NCI-H2196 (cell line): Measurements from ENCODE around the gene CAPN3.
"Not testable (repeated sequence)": the region's sequence is repeated elsewhere in the genome, so short reads cannot be mapped to it uniquely, and the experiment has no call there.

Experiments
- DNase-seq: peaks from one replicate; lab custom pipeline; 2025; ENCODE audit not compliant: unreplicated experiment; lab: John Stamatoyannopoulos, UW

Gene CAPN3

DNA sequence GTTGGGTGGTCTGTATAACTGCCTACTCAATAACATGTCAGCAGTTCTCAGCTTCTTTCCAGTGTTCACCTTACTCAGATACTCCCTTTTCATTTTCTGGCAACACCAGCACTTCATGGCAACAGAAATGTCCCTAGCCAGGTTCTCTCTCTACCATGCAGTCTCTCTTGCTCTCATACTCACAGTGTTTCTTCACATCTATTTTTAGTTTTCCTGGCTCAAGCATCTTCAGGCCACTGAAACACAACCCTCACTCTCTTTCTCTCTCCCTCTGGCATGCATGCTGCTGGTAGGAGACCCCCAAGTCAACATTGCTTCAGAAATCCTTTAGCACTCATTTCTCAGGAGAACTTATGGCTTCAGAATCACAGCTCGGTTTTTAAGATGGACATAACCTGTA lies at the start of gene CAPN3:
Gene CAPN3 (plus strand): TSS at position 253 of the 400 bp plus-strand sequence. CDS start 305 bp downstream, outside the sequence.
- no peak for DNase-seq

DNA sequence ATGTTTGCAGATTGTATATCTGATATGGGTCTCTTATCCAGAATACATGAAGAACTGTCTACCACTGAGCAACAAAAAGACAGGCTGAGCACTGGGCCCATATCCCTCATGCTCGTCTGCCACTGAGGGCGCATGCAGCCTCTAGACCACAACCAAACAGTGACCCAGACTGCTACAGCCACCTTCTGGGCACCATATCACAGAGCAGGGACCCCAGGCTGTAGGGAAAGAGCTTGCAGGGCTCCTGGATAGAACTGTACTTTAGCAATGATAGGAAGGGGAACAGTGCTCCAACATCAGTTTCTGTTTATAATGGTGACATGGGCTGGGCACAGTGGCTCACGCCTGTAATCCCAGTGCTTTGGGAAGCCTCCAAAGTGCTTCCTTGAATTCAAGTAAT lies 45.8 kb upstream of the CAPN3 start:
- DNase-seq = no peak

DNA sequence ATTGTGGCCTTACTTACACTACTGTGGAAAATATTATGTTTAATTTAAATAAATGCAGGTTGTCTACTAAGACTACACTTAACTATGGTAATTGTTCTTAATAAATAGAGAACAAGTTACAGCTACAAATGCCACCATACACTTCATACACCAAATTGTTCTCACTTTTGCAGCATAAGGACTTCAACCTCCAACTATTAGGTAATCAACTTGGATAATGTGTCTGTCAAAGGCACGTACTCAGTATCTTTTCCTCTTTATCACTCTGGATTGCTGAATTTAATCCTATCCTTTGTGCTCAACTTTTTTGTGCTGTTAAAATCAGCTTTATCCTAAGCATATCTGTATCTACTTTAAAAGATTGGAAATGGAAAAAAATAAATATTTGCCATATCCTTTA lies 44.5 kb upstream of the CAPN3 start:
- no peak for DNase-seq

DNA sequence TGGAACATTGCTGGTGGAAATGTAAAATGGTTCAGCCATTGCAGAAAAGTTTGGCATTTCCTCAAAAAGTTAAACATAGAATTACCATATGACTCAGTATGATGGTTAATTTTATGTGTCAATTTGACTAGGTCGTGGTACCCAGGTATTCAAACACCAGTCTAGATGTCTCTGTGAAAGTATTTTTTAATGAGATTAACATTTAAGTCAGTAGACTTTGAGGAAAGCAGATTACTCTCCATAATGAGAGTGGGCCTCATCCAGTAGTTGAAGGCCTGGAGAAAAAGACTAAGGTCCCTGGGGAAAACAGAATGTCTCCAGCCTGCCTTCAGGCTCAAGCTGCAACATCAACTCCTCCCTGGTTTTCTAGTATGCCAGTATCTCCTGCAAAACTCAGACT lies 43.8 kb upstream of the CAPN3 start:
- no peak for DNase-seq

DNA sequence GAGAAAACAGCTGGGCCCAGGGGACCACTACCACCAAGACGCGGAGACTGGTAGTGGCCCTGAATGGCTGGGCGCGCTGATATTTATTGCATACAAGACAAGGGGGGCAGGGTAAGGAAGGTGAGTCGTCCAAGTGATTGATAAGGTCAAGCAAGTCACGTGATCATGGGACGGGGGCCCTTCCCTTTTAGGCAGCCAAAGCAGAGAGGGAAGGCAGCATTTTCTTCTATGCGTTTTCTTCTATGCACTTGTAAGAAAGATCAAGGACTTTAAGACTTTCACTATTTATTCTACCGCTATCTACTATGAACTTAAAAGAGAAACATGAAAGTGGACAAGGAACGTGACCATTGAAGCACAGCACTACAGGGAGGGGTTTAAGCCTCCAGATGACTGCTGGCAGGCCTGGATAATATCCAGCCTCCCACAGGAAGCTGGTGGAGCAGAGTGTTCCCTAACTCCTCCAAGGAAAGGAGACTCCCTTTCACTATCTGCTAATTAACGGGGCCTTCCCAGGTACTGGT lies 43.0 kb upstream of the CAPN3 start:
- not testable (repeated sequence) for DNase-seq

DNA sequence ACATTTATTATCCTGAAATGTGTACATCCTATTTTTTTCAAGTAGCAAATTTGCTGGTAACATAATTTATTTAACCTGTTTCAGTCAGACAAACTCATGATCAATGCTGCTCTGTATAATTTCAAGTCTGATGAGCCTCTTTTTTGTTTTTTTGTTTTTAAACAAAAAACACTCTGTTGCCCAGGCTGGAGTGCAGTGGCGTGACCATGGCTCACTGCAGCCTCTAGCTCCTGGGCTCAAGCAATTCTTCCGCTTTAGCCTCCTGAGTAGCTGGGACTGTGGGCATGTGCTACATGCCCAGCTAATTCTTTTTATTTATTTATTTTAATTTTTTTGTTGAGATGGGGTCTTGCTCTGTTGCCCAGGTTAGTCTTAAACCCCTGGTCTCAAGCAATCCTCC lies 40.1 kb upstream of the CAPN3 start:
- DNase-seq = no peak

DNA sequence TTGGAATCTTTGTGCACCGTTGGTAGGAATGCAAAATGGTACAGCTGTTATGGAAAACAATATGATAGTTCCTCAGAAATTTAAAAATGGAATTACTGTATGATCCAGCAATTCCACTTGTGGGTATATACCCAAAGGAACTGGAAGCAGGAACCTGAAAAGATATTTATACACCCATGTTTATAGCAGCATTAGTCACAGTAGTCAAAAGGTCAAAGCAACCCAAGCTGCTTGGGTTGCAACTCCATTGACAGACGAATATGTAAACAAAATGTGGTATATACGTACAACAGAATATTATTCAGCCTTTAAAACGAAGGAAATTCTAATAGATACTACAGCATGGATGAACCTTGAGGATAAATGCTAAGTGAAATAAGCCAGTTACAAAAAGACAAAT lies 35.0 kb upstream of the CAPN3 start:
- DNase-seq = no peak

DNA sequence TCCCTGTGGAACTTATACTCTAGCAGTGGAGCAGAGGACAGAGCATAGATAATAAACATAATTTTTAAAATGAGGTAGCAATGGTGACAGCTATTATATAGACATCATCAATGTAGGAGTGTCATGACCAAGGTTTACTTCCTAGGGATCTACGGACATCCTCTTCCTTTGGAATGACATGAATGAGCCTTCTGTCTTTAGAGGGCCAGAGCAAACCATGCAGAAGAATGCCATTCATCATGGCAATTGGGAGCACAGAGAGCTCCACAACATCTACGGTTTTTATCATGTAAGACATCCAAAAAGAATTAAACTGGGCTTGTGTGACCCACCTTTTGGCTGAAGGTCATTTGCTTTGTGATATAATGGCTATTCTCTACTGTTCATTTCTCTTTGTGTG lies 30.1 kb upstream of the CAPN3 start:
- no peak for DNase-seq

DNA sequence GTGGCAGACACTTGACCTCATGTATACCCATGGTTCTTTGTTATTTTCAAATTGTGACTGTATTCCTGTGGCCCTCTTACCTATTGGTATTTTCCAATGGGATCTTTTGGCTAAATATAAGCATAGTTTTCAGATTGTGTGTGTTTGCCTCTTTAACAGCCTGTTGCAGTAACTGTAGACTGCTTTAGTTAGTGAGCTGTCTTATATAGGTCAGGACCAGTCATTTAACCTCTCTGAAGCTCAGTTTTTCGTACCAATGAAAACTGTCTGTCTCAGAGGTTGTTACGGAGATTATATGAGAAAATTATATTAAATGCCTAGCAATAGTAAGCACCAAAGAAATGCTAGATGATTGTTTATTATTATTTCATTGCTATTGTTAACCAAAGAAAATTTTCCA lies 29.3 kb upstream of the CAPN3 start:
- no peak for DNase-seq

DNA sequence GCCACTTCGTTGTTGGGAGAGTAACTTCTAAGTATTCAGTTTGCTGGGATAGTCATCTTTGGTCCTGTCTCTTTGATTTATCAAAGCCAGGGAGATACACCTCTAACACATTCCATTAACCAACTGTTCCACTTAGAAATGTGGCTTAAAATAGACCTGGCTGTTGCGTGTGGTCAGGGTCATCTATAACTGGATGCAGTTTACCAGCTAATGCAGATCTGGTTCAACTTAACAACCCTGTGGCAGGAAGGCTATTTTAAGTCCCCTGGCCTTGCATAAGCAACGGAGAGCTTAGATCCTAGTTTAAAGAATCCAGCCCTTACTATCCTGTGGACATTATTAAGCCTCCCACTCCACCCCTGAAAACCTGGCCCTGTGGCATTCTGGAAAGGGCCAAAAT lies 28.1 kb upstream of the CAPN3 start:
- no peak for DNase-seq

DNA sequence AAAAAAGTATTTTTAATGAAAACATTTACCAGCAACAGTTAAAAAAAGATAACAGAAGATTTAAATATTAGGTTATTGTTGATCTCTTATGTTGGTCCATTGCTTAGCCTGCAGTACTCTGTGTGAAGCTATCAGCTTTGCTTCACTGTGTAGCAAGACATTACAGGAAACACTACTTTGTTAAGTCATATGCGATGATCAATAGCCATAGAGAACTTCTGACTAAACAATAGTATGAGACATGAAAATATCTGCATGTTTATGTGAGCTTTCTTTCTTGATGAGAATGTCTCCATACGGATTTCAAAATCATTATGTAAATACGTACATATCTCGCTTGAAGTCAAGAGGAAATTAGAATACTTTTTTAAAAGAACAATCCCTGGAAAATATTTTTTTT lies 27.0 kb upstream of the CAPN3 start:
- no peak for DNase-seq

DNA sequence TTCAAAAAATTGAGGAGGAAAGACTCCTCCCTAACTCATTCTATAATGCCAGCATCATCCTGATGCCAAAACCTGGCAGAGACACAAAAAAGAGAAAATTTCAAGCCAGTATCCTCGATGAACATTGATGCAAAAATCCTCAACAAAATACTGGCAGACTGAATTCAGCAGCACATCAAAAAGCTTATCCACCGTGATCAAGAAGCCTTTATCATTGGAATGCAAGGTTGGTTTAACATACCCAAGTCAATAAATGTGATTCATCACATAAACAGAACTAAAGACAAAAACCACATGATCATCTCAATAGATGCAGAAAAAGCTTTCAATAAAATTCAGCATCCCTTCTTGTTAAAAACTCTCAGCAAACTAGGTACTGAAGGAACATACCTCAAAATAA lies 24.2 kb upstream of the CAPN3 start:
- DNase-seq = no peak

DNA sequence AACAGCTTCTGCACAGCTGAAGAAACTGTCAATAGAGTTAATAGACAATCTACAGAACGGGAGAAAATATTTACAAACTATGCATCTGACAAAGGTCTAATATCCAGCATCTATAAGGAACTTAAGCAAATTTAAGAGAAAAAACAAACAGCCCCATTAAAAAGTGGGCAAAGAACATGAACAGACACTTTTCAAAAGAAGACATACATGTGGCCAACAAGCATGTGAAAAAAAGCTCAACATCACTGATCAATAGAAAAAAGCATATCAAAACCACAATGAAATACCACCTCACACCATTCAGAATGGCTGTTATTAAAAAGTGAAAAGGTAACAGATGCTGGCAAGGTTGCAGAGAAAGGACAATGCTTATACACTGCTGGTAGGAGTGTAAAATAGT lies 22.7 kb upstream of the CAPN3 start:
- DNase-seq = not testable (repeated sequence)

DNA sequence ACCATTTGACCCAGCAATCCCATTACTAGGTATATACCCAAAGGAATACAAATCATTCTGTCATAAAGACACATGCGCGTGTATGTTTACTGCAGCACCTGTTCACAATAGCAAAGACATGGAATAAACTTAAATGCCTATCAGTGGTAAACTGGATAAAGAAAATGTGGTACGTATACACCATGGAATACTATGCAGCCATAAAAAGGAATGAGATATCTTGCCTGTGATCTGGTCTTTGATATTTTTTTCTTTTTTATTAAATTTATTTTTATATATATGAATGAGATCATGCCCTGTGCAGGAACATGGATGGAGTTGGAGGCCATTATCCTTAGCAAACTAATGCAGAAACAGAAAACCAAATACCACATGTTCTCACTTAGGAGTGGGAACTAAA lies 22.2 kb upstream of the CAPN3 start:
- not testable (repeated sequence) for DNase-seq

DNA sequence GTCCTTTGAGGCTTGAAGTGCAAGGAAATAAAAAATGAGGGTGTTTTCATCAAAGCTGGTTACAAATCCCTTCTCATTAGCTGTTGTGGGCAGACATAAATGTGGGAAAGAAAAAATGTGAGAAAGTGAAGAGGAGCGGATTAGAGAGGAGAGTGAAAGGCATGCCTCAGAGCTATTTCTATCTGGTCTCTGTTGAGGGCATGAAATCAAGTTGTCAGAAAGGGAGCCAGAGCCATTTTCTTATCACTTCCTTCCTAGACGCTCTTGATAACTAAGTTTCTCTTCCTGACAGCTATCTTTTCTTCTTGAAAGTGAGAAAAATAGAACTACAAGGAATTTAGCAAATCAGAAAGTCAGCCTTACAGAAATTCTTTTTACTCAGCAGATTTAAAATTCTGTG lies 20.8 kb upstream of the CAPN3 start:
- no peak for DNase-seq

DNA sequence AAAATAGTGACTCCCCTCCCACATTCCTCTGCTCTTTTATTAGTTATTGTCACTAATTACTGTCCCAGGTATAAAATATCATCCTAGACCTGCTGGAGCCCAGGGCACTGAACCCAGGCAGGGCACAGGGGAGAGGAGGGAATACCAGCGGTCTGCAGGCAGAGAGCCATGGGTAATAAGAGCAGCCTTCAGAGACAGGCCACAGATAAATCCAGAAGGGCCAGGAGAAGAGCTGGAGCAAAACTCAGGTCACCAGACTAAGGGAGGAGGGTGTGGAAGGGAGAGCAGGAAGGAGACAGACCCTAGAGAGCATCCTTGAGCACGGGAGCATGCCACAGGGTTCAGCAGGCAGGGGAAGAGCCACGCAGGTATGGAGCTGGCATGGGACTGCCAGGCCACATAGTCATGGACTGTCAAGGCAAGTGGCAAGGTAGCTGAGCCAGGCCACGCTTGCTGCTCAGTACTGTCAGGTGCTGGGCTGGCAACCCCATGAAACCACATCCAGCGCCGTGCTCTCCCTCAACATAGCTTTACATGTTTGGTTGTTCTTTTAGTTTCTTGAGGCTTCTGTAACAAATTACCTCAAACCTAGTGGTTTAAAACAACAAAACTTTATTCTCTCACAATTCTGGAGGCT lies 15.6 kb upstream of the CAPN3 start:
- no peak for DNase-seq

DNA sequence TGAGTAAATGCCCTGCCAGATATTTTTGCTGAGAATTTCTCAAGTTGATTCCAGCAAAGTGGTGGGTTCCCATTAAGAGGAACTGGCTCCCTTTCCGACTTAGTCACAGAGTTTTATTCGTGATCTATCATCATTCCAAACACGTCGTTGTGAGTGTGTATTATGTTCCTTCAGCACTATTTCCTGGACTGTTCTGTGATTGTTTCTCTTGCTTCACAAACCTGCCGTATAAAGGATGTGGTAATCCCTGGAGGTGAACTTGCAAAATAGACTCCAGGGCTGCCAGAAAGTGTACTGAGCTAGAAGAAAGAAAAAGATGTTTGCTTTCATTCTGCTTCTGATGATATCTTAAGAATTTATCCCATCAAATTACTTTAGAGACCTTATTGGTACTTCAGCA lies 14.5 kb upstream of the CAPN3 start:
- DNase-seq = no peak

DNA sequence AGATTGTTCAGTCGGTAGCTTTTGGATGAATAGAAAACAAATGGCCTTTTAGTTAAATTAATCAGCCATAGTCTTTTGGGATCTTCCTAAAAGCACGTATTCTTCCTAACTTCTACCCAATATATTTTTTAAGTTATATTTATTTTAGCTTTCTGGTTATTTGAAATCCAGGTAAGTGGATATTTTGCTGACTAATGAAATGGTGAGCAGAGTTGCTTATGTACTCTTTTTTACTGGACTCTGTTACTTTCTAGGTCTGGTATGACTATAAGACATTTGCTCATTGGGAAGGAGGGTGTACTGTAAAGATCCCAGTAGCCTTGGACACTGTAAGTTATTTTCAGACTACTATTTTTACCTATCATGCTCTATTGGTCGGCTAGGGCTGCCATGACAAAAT lies 13.8 kb upstream of the CAPN3 start:
- no peak for DNase-seq

DNA sequence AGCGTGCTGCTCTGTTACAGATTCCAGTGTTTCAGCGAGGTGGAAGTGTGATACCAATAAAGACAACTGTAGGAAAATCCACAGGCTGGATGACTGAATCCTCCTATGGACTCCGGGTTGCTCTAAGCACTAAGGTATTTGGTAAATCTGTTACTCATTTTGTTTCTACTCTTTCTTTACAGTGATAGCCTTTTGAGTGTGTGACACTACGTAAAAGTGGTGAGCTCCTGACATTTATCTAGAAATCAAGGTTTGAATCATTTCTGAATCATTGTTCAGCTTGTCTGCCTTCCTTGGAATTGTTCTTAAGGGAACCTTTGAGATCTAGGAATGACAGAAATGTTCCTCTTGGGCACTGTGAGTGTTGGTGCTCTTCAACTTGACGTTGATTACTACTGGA lies 11.2 kb upstream of the CAPN3 start:
- no peak for DNase-seq

DNA sequence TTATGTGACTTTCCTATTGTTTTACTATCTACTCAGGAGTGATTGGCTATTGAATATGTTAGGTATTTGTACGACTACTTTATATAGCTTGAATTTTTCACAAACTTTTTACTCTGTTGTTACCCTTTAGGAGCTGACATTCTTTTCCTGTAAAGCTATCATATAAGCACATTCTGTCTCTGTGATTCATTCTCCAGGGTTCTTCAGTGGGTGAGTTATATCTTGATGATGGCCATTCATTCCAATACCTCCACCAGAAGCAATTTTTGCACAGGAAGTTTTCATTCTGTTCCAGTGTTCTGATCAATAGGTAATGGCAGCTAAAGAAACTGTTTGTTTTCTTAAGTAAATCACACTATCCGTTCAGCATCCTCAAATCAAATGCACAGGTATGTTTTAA lies 10.1 kb upstream of the CAPN3 start:
- no peak for DNase-seq

DNA sequence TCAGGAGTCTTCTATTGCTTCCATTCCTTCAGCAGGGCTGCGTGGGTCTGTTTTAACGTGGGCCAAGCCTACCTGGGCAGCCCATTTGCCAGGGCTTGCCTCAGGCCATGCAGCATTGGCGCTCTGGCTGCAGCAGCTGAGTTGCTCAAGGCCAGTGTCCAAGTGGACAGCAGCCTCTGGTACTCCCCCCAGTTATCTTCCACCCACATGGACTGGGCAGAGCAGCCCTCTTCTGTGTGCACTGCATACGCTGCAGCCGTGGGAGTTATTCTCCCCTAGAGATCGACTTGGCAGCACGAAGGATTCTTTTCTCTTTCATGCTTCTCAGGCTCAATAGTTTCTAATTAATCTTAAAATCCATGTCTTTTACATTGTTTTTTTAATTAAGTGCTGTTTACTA lies 6.9 kb upstream of the CAPN3 start:
- DNase-seq = no peak

DNA sequence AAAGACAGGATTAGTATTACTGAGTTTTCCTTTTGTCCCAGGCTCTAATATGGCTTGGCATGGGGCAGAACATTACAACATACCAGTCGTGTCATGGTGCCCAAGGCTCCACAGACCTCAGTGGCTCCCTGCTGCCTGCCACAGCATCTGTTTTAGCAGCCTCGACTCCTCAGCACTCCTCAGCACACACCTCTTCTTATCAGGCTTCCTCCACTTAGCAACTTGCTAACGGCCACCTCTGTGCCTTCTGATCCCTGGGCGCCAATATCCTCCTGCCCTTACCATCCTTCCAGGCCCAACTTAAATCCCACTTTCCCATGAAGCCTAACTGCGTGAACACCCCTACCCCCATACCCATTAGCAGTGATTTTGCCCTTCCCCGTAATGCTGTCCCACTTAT lies 6.2 kb upstream of the CAPN3 start:
- no peak for DNase-seq

DNA sequence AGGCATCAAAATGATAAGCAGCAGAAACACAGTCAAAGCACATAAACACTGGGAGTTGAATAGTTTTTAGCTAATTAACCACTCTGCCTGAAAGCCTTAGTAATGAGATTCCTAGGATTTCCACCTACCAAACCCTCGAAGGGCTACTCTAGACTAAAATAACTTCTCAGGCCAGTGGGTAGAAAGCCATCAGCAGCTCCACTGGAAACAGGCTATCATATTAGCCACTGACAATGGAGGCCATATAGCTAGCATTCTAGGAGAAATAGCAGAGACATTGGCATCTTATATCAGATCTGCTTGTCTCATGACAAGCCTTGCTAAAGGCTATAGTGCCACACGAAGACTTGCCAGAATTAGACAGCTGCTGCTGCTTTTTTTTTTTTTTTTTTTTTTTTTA lies 4.5 kb upstream of the CAPN3 start:
- DNase-seq = no peak
